Liver (tissue), 3 donors: ENCODE data around the gene DNAJC7.

Experiments used
- JUND ChIP-seq, 2 donors: IDR thresholded peaks; 2 replicates each; pipeline ENCODE4 v1.6.1; 2016; ENCODE audit warnings: antibody characterized with exemption in 2 of 2
- RAD21 ChIP-seq, 2 donors: IDR thresholded peaks; 2 replicates each; pipeline ENCODE4 v1.6.1; 2016; ENCODE audit warnings: antibody characterized with exemption in 2 of 2, mild to moderate bottlenecking in 2 of 2
- SP1 ChIP-seq: IDR thresholded peaks from 2 replicates; pipeline ENCODE4 v1.6.1; 2018; ENCODE audit warnings: antibody characterized with exemption, mild to moderate bottlenecking
- TF ChIP-seq, protein P1 (sequence below): fragments of 150-350 bp; IDR thresholded peaks from 2 replicates; pipeline ENCODE4 v1.5.1; 2017; ENCODE audit warnings: improper control_type of control experiment, low read depth, low read length; ENCODE audit not compliant: missing input control
- donor health status: healthy.
- donor health status: healthy.

DNA sequence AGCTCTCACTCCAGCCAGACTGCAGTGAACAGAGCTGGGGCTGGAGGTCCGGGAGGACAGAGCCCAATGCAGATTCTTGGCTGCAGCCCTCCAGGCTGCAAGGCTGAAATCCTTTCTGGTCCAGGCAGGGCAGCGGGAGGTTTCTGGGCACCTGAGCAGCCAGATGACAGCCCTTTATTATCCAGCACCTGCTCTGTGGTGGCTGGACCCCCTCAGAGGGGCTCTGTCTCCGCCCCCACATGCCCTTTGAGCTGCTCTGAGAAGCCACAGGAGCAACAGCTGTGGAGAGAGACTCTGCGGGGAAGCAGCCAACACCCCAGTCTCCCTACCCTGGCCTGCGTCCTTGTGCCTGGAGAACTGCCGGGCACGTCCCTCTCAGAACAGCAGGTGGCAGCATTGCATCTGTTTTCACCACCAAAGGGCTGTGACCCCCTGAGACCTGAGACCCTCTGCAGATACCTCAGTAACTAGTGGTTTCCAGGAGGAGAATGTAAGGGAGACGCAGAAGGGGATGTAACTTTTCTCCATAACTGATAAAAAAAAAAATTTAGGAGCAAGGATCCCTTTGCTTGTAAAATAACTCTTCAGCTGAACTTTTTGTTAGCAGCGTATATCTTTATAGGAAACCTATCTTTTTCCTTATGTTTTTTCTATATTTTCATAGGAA lies 54.3 kb downstream of the DNAJC7 start:
- TF ChIP-seq RAD21 (IDR thresholded peaks at IDR 0.05) (peak; percentile 88 to 93), SP1 (no peak), JUND (IDR thresholded peaks at IDR 0.05) (no peak)
- TF ChIP-seq, protein P1, sequence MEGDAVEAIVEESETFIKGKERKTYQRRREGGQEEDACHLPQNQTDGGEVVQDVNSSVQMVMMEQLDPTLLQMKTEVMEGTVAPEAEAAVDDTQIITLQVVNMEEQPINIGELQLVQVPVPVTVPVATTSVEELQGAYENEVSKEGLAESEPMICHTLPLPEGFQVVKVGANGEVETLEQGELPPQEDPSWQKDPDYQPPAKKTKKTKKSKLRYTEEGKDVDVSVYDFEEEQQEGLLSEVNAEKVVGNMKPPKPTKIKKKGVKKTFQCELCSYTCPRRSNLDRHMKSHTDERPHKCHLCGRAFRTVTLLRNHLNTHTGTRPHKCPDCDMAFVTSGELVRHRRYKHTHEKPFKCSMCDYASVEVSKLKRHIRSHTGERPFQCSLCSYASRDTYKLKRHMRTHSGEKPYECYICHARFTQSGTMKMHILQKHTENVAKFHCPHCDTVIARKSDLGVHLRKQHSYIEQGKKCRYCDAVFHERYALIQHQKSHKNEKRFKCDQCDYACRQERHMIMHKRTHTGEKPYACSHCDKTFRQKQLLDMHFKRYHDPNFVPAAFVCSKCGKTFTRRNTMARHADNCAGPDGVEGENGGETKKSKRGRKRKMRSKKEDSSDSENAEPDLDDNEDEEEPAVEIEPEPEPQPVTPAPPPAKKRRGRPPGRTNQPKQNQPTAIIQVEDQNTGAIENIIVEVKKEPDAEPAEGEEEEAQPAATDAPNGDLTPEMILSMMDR: peak; percentile 89
